ENCODE data around the gene MRTO4.
A peak's percentile ranks its signal among the peaks of the same experiment; 100 is the strongest.
"Not testable (repeated sequence)": the region's sequence is repeated elsewhere in the genome, so short reads cannot be mapped to it uniquely, and the experiment has no call there.

MRTO4 gene

DNA sequence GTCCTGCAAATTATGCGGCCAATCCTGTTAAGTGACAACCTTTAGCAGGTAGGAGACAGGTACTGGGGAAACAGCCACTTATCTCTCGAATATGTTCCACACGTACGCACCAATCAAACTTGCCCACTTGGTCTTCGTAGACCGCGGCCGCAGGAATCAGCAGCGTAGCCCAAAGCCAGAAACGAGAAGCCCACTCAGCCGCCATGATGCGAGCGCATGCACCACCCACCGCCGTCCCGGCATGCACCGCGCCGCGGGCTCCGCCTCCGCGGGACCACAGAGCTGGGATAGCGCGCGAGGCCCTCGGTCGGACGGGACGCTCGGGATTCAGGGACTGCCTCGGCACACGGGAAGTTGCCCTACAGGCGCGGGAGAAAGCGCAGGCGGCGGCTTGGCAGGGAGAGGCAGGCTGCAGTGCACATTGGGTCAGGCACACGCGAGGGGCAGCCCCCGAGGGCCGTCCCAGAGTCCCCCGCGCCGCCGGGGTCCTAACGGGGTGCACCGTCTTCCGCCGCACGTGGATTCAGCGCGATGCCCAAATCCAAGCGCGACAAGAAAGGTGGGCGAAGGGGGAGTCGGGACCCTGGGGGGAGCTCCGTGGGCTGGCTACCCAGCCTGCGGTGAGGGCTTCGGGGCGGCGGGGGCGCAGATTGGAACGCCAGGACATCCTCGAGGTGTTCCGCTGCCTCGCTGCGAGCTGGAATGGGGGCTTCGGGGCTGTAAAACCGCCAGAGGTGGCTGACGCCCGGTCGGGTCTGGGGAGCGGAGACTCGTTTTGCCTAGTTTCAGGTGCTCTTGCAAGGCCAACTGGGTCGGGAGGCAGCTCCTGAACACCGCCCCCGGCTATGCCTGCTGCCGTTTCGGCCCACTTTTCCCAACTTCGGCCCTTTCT lies at the start of gene MRTO4, which contains the start of gene EMC1:
MRTO4 (plus strand) TSS at position 501 of the 892 bp plus-strand sequence; CDS start at position 532, 31 bp downstream.
EMC1 (minus strand) TSS at position 220 of the 892 bp plus-strand sequence; CDS start at position 205, 15 bp downstream.
- peak; percentile 90 for DNase-seq

- DNase-seq, result no peak
Measured at GRCh38 chr1:19202396-19202795, 49.2 kb upstream of the MRTO4 start.

DNA sequence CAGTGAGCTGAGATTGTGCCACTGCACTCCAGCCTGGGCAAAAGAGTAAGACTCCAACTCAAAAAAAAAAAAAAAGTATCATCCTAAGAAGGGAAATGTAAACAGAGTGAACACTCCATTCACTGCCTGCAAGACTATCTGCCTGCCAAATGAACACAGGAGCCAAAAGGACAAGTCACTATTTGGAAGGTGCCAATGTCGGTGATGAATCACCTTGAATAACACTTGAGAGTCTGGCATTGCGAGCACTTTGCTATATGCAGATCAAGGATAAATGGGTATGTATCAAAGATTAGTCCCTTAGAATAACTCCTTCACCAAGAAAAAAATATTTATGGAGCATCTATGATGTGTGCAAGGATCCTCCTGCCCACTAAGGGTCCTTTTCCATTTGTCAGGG lies 48.2 kb upstream of the MRTO4 start:
- DNase-seq, result no peak

- no peak for DNase-seq
Measured at GRCh38 chr1:19204446-19205266, 46.9 kb upstream of the MRTO4 start.

GRCh38 chr1:19205403-19205802 lies 46.2 kb upstream of the MRTO4 start:
- no peak for DNase-seq

- no peak for DNase-seq
Measured at GRCh38 chr1:19205845-19206244, 45.8 kb upstream of the MRTO4 start.

- DNase-seq, result no peak
Measured at GRCh38 chr1:19206947-19207346, 44.7 kb upstream of the MRTO4 start.

DNA sequence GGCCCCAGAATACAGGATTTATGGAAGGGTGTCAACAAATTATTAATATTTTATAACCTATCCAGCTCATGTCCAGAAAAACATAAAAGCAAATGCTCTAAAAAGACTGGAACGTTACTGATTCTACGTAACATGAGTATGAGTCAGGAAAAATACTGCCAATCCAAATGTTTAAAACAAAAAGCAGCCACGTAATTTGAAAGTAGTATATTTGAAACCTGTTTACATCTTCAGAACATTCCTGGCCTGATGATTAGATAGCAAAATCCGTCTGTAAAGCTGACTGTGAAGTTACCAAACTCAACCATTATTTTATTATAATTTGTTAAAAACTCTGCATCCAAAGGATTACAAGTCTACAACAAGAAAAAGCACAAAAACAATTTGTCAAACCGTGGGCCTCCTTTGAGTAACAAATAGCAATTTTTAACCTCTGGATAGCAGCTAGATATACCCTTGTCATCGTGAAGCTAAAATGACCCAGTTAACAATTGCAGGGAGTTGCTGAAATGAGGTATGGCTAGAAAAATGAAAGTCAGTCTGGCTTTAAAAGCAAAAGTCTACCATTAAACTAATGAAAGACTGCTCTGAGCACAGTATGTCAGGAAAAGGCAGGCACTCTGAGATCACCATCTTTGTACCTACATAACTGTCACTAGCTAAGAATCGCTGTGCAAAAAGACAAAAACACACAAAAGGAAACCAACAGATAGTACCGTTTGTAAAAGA lies 42.7 kb upstream of the MRTO4 start:
- DNase-seq, result no peak

DNA sequence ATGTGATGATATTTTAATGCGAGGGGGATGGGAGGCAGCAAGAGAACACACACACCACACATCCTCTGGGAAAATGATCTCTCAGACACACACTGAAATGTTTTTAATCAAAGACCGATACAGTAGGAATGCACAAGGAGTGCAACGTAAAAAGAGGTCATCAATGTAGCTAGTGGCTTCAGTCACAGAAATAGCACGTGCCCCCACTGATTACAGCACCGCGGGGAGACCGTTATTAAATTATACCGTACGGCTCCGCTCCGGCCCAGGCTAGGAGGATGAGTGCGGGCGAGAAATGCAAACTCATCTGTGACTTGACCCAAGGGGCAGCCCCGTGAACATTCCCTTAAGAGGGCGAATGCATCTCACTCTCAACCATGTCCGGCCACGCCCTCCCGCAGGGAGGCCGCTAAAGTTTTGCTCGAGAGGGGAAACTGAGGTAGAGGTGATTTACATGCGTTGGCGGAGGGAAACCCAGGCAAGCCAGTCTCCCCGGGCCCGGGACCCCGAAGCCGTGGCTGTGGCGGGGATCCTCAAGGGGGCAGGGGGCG lies 42.1 kb upstream of the MRTO4 start:
- DNase-seq, result no peak

GRCh38 chr1:19209990-19210771 lies 41.4 kb upstream of the MRTO4 start, which contains the start of gene UBR4:
UBR4 (minus strand) TSS chr1:19210266; CDS start chr1:19210248, 18 bp downstream.
- DNase-seq, result peak; percentile 94

DNA sequence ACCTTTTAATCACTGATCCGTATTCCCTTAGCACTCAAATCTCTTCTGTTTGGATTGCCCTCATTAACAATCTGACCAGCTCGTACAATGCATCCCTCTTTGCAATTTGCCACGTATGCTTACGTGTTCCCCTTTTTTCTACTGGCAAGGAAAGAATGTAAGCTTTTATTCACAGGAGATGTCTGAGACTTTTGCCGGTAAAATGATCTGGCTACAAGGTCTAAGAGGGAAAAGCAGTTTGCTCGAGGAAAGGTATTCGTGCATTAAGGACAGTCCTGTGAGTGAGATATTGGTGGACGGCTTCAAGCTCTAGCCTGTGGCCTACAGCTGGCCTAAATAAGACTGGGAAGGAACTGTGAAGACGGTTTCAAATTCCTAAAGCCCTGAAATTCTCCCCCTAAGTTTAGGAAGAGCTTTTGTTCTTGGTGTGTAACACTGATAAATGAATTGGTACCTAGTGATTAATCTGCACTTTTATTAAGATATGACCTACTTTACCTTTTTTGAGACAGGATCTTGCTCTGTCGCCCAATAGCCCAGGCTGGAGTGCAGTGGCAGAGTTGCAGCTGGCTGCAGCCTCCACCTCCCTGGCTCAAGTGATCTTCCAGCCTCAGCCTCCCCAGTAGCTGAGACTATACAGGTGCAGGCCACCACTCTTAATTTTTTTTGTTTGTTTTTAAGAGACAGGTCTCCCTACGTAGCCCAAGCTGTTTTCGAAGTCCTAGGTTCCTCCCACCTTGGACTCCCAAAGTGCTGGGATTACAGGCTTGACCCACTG lies 40.6 kb upstream of the MRTO4 start:
- DNase-seq, result no peak

- no peak for DNase-seq
Measured at GRCh38 chr1:19212167-19212566, 39.4 kb upstream of the MRTO4 start.

DNA sequence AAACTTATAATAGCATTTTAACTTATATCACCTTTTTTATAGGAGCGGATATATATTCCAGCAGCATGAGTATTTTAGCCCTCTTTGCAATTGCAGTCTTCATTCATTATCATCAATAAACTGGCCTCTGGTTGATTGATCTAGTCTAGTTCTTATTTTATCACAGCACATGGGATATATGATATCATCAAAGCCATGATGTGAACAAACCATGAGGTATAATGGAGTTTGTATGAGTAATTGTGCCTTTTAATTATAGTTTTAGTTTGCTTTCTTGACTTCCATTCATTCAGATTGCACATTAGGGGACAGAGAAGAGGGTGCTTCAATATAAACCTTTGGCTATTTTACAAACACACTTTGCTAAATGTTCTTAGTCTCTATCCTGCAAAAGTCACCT lies 38.0 kb upstream of the MRTO4 start:
- no peak for DNase-seq

GRCh38 chr1:19216585-19216984 lies 35.0 kb upstream of the MRTO4 start:
- DNase-seq, result not testable (repeated sequence)

DNA sequence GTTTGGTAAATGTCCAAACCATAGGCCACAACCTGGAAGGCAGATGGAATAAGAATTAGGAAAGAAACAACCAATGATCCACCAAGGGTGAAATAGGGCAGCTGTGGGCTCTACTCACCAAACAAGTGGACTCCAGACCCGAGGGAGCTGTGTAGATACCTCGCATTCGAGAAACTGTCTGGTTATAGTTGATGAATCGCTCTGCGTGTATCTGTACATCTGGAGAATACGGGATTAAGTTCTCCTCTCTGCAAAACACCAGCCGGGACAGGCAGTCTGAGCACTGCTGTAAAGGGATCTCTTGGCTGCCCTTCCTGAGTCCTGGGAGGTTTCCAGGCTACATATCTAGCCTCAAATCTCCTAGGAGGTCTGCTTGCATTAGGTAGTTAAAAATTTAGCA lies 32.2 kb upstream of the MRTO4 start:
- no peak for DNase-seq

GRCh38 chr1:19220080-19220846 lies 31.3 kb upstream of the MRTO4 start:
- DNase-seq, result no peak

GRCh38 chr1:19220991-19221390 lies 30.6 kb upstream of the MRTO4 start:
- DNase-seq, result no peak

- no peak for DNase-seq
Measured at GRCh38 chr1:19222573-19222972, 29.0 kb upstream of the MRTO4 start.

GRCh38 chr1:19222979-19223824 lies 28.4 kb upstream of the MRTO4 start:
- DNase-seq, result no peak
